Activated CD4-positive, alpha-beta T cell treated with anti-CD3 and anti-CD28 coated beads for 24 hours (primary cell): ENCODE data around the gene TMEM255B.

Source experiments
- DNase-seq, 2 donors: peaks; one replicate each; pipeline ENCODE4 v3.0.0-alpha.2; 2020; ENCODE audit warnings: low read depth in 2 of 2

Gene TMEM255B

DNA sequence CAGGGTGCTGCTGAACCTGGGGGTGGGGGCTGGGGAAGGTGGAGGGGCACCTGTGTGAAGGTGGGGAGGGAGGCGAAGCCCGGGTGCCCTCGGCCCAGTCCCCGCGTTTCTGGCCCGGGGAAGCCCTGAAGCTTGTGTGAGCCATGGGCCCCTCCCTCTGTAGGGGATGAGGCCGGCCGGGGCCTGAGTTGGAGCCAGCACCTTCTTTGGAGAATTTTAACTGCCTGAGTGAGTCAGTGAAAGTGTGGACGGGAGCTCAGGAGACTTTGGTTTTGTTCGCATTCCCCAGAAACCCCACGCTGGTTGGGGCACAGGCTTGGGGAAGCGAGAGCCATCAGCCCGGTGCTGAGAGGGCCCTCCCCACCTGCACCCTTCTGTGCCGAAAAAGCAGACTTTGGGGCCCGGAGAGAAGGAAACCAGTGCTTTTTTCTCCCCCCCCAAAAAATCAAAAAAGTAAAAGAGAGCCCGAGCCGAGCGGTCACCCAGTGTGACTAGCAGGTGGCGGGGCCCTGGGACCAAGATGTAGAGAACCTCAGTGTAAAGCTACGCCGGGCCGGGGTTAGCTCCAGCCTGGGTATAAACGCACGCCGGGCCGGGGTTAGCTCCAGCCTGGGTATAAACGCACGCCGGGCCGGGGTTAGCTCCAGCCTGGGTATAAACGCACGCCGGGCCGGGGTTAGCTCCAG lies 45.1 kb downstream of the TMEM255B start:
- DNase-seq = no peak

DNA sequence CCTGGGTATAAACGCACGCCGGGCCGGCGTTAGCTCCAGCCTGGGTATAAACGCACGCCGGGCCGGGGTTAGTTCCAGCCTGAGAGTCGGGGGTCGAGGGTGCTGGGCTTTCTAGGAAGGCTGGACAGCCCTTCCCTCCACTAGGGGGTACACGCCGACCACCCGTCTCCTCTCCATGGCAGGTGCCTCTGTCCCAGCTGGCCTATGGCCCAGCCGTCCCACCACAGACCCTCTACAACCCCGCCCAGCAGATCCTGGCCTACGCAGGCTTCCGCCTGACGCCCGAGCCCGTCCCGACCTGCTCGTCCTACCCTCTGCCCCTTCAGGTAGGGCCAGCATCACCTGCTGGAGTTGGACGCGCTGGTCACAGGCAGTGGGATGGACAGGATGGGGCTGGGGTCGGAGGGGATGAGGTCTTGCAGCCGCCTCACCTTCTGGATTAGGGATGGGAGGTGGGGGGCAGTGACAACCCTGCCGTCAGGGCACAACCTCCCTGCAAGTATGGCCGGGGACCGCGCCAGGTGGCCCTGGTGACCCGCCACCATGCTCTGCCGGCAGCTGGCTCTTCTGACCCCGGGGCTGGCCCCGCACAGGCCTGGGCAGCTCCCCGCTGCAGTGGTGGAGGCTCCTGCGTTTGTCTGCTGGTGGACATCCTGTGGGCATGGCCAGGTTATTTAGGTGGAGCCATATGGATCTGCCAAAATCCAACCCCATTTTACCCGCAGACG lies 45.8 kb downstream of the TMEM255B start:
- DNase-seq = no peak

DNA sequence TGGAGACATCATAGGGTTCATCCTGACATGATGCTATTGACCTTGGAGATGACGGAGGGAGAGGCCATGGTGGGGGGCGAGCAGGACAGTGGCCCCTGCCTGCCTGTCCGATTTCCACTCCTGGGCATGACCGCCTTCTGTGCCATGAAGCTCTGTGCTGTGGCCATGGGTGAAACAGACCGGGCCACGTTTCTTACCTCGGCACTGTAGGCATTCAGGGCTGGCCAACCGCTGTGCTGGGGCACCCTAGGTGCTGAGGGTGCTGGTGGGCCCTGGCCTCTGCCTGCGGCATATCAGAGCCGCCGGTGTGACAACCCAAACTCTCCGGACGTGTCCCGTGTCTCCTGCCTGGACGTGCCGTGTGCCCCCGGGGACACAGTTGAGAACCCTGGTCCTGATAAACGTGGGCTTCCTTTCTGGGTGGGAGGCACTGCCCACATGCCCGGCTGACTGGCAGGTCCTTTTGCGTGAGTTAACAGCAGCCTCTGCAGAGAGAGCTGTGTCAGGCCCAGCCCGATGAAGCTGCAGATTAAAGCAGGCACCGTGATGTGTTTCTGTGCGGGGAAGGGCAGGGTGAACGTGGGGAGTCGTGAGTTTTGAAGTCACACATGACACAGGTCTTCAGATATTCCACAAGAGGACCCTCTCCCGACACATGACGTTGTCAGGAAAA lies 46.5 kb downstream of the TMEM255B start:
- DNase-seq = no peak

DNA sequence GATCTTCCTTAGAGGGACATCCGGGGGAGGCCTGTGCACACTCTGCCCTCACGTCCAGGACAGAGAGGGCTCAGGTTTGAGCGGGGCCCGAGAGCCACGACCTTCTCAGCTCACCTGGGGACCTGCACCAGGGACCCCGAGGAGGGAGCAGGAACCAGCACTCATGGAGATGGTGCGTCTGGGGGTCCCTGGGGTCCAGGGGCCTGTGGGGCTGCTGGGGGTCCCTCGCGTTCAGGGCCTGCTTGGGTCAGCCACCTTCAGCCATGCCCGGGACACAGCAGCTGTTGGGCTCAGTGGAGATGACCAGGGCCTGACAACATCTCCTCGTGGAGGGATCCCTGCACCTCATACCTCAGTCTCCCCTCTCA lies 47.1 kb downstream of the TMEM255B start:
- DNase-seq = no peak

DNA sequence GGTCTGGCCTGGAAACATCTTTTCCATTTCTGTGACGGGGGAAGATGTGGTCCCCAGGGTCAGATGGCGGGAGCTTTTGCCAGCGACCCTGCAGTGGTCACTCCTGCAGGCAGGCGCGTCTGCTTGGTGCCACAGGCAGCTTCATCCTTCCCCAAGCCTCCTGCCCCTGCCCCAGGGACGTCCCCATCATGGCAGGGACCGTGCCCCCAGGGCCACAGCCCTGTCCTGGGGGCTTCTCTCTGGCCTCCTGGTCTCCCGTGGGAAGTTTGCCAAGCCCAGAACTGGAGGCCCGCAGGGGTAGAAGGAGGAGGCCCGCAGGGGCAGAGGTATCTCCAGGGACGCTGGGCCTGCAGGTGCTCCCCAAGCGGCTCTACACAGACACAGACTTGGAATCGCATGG lies 47.5 kb downstream of the TMEM255B start:
- DNase-seq = no peak

DNA sequence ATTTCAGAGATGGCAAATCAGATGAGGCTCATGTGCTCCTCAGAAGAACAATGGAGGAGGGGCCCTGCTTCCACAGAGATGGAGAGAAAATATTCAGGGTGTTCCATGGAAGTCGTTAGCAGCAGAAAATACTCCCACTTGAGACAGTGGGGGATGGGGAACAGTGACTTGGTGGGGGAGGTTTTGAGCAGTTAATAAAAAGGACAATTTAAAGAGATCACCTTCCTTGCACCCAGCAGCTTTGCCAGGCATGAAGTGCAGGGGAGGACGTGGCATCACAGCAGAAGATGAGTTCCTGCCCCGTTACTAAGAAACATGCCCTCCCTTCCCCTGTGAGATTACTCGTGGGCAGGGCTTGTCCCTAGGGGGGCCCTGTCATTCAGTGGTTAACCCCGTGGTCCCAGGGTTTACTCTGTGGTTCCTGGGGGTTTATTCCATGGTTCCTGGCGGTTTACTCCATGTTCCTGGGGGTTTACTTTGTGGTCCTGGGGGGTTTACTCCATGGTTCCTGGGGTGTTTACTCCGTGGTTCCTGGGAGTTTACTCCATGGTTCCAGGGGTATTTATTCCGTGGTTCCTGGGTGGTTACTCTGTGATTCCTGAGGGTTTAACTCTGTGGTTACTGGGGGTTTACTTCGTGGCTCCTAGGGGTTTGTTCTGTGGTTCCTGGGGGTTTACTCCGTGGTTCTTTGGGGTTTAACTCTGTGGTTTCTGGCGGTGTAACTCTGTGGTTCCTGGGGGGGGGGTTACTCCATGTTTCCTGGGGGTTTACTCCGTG lies 49.2 kb downstream of the TMEM255B start:
- DNase-seq = no peak

DNA sequence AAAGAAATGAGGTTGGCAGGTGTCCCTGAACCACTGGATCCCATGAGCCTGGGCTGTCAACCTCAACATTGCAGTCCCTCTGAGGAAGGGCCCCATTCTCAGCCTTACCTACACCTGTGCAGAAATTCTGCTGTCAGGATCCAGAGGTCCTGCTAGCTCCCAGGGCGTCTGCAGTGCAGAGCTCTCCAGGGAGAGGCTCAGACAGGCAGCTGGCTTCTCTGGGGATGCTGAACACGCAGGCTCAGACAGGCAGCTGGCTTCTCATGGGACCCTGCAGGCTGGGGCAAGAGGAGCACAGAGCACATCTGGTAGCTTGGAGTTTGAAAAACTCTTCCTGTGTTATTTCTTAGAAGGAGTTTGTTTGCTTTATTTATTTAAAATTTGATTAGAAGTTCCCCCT lies 50.9 kb downstream of the TMEM255B start:
- no peak for DNase-seq

DNA sequence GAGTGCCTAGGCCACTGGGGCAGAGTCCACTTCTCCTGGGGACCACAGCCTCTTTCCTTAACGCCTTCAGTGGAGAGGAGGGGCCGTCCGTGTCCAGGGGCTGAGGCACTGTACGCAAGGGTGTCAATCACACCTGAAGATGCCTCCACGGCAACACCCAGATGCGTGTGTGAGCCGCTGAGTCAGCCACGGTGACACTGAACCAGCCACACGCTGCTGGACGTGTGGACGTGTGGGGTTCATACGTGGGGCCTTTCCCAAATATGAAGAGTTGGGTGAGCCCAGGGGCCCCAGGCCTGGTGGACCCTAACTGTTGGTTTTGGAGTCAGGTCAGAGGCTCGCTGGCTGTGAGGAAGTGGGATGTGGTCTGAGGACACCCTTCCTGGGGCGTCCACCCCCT lies 51.6 kb downstream of the TMEM255B start:
- DNase-seq = no peak

DNA sequence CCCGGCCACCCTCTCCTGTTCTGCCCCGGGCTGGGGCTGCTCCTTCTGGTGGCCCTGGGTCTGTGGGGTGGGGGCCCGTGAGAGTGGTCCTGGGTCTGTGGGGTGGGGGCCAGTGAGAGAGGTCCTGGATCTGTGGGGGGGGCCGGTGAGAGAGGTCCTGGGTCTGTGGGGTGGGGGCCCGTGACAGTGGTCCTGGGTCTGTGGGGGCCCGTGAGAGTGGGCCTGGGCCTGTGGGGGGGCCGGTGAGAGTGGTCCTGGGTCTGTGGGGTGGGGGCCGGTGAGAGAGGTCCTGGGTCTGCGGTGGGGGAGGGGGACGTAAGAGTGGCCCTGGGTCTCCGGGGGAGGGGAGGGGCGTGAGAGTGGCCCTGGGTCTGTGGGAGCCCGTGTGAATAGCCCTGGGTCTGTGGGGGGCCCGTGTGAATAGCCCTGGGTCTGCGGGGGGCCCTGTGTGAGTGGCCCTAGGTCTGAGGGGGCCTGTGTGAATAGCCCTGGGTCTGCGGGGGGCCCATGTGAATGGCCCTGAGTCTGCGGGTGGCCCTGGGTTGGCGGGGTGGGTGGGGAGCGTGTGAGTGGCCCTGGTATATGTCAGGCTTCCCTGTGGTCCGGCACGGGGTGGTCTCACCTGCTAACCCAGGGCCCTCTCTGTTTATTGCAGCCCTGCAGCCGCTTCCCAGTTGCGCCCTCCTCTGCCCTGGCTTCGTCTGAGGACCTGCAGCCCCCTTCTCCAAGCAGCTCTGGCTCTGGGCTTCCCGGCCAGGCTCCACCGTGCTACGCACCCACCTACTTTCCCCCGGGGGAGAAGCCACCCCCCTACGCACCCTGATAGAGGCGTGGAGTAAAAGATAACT lies 52.3 kb downstream of the TMEM255B start:
- no peak for DNase-seq

DNA sequence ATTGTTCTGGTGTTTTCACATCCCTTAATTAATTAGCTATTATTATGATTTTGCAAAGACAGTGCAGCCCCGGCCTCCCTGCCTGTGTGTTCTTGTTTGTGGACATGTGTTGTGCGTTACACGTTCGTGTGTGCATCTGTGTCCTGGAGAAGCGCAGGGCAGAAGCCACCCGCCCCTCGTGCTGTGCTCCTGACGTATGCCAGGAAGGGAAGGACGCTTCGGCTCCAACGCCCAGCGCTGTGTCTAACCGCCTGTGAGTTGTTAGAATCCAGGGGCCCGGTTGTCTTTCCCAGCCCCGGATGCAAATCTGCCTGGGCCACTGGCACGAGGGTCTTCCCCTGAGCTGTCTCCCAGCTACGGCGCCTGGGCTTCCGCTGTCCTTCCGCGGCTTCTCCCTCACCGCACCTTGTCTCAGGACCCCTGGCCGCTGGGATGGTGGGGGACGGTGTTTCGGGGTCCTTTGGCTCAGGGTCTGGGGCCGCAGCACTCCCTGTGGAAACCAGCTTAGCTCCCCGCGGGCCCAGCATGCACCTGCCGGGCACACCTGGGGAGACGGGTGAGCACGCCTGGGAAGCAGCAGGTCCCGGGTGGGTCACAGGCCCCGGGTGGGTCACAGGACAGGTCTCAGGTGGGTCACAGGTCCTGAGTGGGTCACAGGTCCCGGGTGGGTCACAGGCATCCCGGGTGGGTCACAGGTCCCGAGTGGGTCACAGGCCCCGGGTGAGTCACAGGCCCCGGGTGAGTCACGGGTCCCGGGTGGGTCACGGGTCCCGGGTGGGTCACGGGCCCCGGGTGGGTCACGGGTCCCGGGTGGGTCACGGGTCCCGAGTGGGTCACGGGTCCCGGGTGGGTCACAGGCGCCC lies 53.4 kb downstream of the TMEM255B start:
- DNase-seq = no peak

DNA sequence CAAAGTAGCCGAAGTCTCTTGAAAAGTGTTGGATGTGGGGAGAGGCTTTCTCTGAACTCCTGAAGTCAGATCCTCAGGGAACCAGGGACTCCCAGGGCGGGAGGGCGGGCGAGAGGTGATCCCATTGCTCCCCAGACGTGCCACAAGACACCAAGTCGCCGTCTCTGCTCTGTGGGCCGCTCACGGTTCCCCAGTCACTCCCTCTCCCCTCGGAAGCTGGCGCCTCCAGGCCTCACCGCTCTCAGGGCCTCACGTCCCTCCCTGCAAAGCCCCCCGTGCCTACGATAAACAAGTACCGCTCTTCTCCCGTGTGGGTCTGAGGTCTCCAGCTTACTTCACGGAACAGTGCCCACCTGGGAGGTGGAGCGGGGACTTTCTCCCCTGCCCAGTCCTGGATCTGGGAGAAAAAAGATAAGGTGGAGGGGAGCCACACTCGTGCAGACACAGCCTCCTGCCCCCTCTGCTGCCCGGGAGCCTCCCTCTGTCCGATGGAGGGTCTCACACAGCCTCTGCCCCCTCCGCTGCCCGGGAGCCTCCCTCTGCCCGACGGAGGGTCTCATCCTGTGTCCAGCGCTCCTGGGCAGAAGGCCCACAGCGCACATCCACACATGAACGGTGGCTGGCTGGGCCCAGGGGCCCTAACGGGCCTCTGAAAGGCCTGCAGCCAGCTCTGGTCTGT lies 54.2 kb downstream of the TMEM255B start:
- DNase-seq = no peak

DNA sequence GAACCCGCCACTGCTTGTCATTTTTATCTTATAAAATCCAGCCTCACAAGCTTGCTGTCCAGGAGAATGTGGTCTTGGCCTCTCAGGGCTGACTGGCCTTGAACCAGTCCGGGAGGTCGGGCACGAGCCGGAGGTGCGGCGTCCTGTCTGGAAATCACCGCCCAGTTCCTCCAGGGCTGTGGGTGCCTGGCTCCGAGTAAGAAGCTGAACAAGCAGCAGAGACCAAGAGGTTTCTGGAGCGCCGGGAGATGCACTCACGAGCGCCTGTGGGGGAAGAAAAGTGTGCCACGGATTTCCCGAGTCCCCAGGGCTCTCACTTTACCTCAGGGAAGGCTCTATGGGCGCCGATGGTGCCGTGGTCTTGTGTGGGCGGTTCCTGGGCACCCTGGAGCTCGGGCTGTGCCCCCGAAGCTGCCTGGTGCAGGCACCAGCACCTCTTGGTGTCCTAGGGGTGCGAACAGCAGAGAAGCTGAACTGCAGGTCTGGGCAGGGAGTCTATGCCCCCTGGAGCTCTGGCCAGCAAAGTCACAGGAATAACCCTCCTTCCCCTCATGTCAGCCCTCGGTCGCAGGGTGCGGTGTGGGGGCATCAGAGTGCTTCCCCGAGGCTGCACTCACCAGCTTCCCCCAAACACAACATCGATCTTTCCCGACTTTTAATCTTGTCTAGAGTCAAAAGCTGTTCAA lies 54.9 kb downstream of the TMEM255B start:
- no peak for DNase-seq

DNA sequence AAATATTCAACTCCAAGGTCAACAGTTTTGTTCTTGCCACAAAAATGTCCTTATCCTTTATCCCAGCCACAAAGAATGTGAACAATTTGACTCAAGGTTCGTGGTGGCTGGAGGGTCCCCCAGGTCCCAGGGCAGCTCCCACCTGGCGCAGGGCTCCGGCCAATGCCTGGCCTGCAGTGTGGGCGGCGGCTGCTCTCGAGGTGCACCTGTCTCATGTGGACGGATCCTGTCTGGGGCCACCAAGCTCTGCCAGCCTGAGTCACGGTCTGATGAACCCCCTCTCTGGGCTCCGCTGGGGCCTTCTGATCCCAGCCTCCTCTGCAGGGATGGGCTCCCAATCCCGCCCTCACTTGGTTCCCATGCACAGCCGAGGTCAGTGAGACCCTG lies 55.4 kb downstream of the TMEM255B start:
- no peak for DNase-seq

DNA sequence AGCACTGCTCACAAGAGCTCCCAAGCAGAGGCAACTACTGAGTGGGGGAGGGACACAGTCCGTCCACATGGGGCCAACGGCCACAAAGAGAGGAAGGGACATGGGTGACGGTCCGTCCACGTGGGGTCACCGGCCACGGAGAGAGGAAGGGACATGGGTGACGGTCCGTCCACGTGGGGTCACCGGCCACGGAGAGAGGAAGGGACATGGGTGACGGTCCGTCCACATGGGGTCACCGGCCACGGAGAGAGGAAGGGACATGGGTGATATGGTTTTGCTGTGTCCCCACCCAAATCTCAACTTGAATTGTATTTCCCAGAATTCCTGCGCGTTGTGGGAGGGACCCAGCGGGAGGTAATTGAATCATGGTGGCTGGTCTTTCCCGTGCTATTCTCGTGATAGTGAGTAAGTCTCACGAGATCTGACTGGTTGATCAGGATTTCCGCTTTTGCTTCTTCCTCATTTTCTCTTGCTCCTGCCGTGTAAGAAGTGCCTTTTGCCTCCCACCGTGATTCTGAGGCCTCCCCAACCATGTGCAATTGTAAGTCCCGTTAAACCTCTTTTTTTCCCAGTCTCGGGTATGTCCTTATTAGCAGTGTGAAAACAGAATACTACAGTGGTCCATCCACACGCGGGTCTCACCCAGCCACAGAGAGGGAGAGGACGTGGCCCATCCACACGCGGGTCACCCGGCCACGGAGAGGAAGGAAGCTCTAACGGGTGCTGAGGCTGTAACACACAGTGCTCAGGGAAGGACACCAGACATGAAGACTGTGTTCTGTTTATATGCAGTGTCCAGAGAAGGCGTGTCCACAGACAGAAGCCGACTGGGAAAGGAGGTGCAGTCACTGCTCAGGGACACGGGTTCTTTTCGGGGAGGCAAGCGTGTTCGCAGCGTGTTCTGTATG lies 56.4 kb downstream of the TMEM255B start:
- DNase-seq = peak in 1 of 2 donors; percentile 30

DNA sequence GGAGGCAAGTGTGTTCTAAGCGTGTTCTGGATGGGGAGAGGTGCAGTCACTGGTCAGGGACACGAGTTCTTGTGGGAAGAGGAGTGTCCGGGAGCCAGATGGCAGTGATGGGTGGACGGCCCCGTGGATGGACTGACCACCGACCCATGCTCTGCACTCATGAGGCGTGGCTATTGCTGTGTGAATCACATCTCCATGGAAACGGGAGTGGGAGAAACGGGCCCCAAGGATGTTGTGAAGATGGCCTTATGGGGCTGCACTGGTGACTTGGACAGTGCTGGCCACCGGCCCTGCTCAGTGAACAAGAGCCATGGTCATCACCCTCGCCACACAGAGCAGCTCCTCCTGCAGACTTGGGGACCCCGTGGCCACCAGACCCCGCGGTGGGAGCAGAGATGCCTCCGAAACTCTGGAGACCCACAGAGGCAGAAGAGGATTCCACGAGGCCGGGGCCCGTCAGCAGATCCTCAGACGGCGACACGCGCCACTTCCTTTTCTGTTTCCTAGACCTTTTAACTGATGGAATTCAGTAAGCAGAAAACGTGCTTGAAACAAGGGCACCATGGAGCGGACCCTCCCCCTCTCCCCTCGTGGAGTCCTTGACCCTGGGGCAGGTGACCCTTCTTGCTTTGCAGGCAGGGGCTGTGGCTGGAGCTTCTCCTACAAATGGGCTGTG lies 57.4 kb downstream of the TMEM255B start:
- DNase-seq = no peak

DNA sequence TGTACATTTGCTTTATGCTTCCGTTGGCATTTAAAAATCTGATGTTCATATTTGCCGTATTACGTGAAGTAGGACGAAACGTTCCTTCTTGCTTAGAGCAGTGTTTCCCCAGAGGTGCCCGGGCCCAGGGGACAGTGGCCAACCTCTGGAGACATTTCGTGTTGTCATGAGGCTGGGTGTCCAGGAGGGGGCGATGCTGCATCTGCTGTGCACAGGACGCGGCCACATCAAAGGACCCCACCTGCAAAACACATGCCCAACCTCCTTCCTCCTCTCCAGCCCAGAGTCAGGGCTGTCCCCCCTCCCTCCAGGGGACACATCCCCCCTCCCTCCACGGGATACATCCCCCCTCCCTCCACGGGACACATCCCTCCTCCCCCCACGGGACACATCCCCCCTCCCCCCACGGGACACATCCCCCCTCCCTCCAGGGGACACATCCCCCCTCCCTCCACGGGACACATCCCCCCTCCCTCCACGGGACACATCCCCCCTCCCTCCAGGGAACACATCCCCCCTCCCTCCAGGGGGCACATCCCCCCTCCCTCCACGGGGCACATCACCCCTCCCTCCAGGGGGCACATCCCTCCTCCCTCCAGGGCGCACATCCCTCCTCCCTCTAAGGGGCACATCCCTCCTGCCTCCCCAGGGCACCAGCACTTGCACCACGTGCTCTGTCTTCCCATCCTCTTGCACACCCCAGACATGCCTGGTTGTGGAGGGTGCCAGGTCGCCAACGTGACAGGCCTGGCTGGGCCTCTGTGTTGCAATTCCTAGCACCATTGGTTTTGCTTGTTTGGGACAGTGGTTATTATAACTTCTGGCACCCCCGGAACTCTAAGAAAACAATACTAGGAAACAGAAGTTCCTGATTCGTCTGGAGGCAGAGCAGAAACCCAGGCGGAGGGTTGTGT lies 58.2 kb downstream of the TMEM255B start:
- peak; percentile 80 to 89 for DNase-seq
